ENCODE data around the gene TEKT5. TPM values are rescaled to one million over a fixed set of nuclear protein-coding genes. Genes with fewer than 3 reads are reported as not detected.
"Not testable (repeated sequence)": the region's sequence is repeated elsewhere in the genome, so short reads cannot be mapped to it uniquely, and the experiment has no call there.

TEKT5 gene
- total and polyA plus RNA-seq, 2 donors (not counting 1 experiment from before 2014, with no cell fraction given), result 0.06 TPM; not detected in 1

DNA sequence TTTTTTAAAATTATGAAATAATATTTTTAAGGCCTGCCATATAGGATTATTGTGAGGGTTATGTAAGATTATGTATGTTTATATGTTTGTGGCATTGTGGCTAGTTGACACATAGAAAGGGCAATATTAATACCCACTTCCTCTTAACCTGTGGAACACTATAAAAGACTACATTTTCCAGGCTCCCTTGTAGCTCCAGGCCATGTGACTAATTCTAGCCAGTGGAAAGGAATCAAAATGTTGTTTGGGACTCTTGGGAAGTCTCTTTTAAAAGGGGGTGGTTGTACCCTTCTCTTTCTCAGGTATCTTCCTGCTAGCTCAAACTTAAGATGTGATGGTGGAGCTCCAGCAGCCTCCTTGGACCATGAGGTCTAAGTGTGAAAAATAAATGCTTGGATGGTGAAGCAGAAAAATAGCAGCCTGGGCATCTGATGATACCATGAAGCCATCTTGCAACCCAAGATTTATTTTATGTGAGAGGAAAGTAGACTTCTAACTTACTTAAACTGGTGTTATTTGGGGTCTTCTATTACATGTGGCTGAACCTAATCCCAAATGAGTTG is 39.2 kb downstream of the TEKT5 start:
- H3K27me3 ChIP-seq (ENCODE audit: control insufficient read depth, insufficient read depth, low read length), result no peaks in the 10 kb centered on the region
- H3K9me3 ChIP-seq (ENCODE audit: control insufficient read depth, insufficient read depth, low read depth, low read length), result no peaks in the 10 kb centered on the region
- H3K9ac ChIP-seq (ENCODE audit: insufficient read depth, low read length), result no peak overlapping the region
- no peak overlapping the region for H3K4me3 ChIP-seq (replicated peaks in 1 of 4; ENCODE audit: control extremely low read depth in 1 of 4, insufficient read depth in 1 of 4, low read depth in 3 of 4, low read length in 4 of 4)
- no peaks in the 10 kb centered on the region for H3K36me3 ChIP-seq (ENCODE audit: control insufficient read depth, insufficient read depth, low read length)
- no peak overlapping the region for H3K27ac ChIP-seq (ENCODE audit: insufficient read depth, low read length)
- H3K4me2 ChIP-seq (ENCODE audit: extremely low read depth, insufficient read depth, low read length), result no peak overlapping the region
- no peak overlapping the region for H2AFZ ChIP-seq (ENCODE audit: low read length)
- DNase-seq (ENCODE audit: low read depth in 2 of 2), result no peak
- no peak for TF ChIP-seq EZH2 (IDR thresholded peaks at IDR 0.05; ENCODE audit: low read length, missing control alignments)
- TF ChIP-seq, protein P1, sequence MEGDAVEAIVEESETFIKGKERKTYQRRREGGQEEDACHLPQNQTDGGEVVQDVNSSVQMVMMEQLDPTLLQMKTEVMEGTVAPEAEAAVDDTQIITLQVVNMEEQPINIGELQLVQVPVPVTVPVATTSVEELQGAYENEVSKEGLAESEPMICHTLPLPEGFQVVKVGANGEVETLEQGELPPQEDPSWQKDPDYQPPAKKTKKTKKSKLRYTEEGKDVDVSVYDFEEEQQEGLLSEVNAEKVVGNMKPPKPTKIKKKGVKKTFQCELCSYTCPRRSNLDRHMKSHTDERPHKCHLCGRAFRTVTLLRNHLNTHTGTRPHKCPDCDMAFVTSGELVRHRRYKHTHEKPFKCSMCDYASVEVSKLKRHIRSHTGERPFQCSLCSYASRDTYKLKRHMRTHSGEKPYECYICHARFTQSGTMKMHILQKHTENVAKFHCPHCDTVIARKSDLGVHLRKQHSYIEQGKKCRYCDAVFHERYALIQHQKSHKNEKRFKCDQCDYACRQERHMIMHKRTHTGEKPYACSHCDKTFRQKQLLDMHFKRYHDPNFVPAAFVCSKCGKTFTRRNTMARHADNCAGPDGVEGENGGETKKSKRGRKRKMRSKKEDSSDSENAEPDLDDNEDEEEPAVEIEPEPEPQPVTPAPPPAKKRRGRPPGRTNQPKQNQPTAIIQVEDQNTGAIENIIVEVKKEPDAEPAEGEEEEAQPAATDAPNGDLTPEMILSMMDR (conservative IDR thresholded peaks at IDR 0.05 in 1 of 2, IDR thresholded peaks at IDR 0.05 in 1 of 2; ENCODE audit: low read depth in 1 of 2, low read length in 2 of 2), result no peak
- no peaks in the 10 kb centered on the region for H3K4me1 ChIP-seq (ENCODE audit: control insufficient read depth, extremely low read depth, insufficient read depth, low read length)
- no peaks in the 10 kb centered on the region for H3K79me2 ChIP-seq (ENCODE audit: control insufficient read depth, insufficient read depth, low read length)
- H4K20me1 ChIP-seq (ENCODE audit: control insufficient read depth, extremely low read depth, insufficient read depth, low read length), result no peaks in the 10 kb centered on the region

DNA sequence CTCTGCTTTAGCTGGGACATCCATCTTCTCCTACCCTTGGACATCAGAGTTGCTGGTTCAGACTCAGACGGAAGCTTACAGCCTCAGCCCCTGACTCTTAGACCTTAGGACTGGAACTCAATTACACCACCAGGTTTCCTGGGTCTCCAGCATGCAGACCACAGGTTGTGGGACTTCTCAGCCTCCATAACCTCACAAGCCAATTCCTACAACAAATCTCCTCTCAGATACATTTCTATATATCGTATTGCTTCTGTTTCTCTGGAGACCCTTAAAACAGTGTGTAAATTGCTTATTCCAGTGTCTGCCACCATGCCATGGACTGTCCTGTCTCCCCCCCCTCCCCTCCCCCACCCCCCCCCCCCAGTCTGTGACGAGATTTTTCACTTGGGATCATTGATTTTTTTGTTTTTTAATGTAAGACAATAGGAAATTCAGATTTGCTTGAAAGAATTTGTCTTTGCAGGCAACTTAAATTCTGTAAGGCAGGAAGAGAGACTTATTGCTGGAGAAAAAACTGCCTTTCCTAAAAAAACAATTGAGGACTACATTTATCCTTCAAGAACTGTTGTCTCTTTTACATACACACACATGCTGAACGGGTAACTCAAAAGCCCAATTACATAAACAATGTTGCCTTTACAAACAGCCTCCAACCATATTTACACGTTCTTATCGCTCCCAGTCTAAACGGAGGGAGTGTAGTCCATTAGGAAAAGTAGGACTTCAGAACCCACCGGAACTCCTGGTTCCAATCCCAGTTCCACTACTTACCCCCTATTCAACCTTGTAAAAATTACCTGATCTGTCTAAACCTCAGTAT is 39.9 kb downstream of the TEKT5 start:
- Histone ChIP-seq H4K20me1 (ENCODE audit: control insufficient read depth, extremely low read depth, insufficient read depth, low read length) (no peaks in the 10 kb centered on the region), H3K4me2 (ENCODE audit: extremely low read depth, insufficient read depth, low read length) (no peak overlapping the region), H3K27ac (ENCODE audit: insufficient read depth, low read length) (no peak overlapping the region), H3K27me3 (ENCODE audit: control insufficient read depth, insufficient read depth, low read length) (no peaks in the 10 kb centered on the region), H3K4me1 (ENCODE audit: control insufficient read depth, extremely low read depth, insufficient read depth, low read length) (no peaks in the 10 kb centered on the region), H3K79me2 (ENCODE audit: control insufficient read depth, insufficient read depth, low read length) (no peaks in the 10 kb centered on the region), H3K4me3 (replicated peaks in 1 of 4; ENCODE audit: control extremely low read depth in 1 of 4, insufficient read depth in 1 of 4, low read depth in 3 of 4, low read length in 4 of 4) (no peak overlapping the region), H3K36me3 (ENCODE audit: control insufficient read depth, insufficient read depth, low read length) (no peaks in the 10 kb centered on the region), H3K9ac (ENCODE audit: insufficient read depth, low read length) (no peak overlapping the region), H3K9me3 (ENCODE audit: control insufficient read depth, insufficient read depth, low read depth, low read length) (no peaks in the 10 kb centered on the region), H2AFZ (ENCODE audit: low read length) (no peak overlapping the region)
- no peak for DNase-seq (ENCODE audit: low read depth in 2 of 2)
- no peak for TF ChIP-seq EZH2 (IDR thresholded peaks at IDR 0.05; ENCODE audit: low read length, missing control alignments)
- TF ChIP-seq, protein P1 (conservative IDR thresholded peaks at IDR 0.05 in 1 of 2, IDR thresholded peaks at IDR 0.05 in 1 of 2; ENCODE audit: low read depth in 1 of 2, low read length in 2 of 2), result no peak

DNA sequence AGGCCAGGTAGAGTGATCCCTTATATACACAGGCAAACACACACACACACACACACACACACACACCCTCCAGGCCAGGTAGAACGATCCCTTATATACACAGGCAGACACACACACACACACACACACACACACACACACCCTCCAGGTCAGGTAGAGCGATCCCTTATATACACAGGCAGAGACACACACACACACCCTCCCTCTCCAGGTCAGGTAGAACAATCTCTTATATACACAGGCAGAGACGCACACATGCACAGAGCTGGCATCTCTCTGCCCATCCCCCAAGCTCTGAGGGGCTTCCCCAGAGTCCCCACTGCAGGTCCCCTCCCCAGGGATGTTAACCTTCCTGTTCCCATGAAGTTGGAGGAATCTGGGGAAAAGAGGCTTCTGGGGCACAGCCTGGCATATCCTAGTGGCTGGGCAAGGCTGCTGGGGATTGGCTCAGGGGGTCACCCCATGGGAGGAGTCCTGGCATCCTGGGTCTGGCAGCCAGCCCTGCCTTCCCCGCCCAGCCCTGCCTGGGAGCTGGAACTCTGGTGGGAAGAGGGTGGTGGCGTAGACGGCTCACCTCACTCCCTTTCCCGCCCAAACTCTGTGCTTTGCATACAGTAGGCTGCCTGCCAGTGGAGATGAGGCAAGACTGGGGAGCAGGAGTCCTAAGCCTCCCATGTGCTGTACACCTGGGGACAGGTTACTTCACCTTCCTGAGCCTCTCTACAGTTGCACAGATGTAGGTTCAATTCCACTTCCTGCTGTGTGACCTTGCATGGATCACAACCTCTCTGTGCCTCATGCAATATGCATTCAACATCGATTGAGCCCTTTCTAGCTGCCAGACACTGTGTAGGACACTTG is 41.8 kb downstream of the TEKT5 start:
- Histone ChIP-seq H4K20me1 (ENCODE audit: control insufficient read depth, extremely low read depth, insufficient read depth, low read length) (no peaks in the 10 kb centered on the region), H3K4me3 (replicated peaks in 1 of 4; ENCODE audit: control extremely low read depth in 1 of 4, insufficient read depth in 1 of 4, low read depth in 3 of 4, low read length in 4 of 4) (no peak overlapping the region), H3K4me1 (ENCODE audit: control insufficient read depth, extremely low read depth, insufficient read depth, low read length) (no peaks in the 10 kb centered on the region), H3K9me3 (ENCODE audit: control insufficient read depth, insufficient read depth, low read depth, low read length) (no peaks in the 10 kb centered on the region), H3K27ac (ENCODE audit: insufficient read depth, low read length) (no peak overlapping the region), H3K27me3 (ENCODE audit: control insufficient read depth, insufficient read depth, low read length) (no peaks in the 10 kb centered on the region), H3K9ac (ENCODE audit: insufficient read depth, low read length) (no peak overlapping the region), H2AFZ (ENCODE audit: low read length) (no peak overlapping the region), H3K79me2 (ENCODE audit: control insufficient read depth, insufficient read depth, low read length) (no peaks in the 10 kb centered on the region), H3K4me2 (ENCODE audit: extremely low read depth, insufficient read depth, low read length) (no peak overlapping the region), H3K36me3 (ENCODE audit: control insufficient read depth, insufficient read depth, low read length) (no peaks in the 10 kb centered on the region)
- no peak for TF ChIP-seq EZH2 (IDR thresholded peaks at IDR 0.05; ENCODE audit: low read length, missing control alignments)
- TF ChIP-seq, protein P1 (conservative IDR thresholded peaks at IDR 0.05 in 1 of 2, IDR thresholded peaks at IDR 0.05 in 1 of 2; ENCODE audit: low read depth in 1 of 2, low read length in 2 of 2), result no peak
- no peak for DNase-seq (ENCODE audit: low read depth in 2 of 2)

DNA sequence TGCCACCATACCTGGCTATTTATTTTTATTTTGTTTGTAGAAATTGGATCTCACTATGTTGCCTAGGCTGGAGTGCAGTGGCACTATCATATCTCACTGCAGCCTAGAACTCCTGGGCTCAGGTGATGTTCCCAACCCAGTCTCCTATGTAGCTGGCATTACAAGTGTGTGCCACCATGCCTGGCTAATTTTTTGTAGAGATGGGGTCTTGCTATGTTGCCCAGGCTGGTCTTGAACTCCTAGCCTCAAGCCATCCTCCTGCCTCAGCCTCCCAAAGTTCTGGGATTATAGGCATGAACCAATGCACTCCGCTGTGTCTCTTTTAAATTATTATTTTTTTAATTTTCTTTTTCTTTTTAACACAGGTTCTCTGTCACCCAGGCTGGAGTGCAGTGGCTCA is 45.6 kb downstream of the TEKT5 start:
- DNase-seq (ENCODE audit: low read depth in 2 of 2), result not testable (repeated sequence)

More for the DNA sequence above, 45.6 kb downstream of the TEKT5 start:
- H3K4me2 ChIP-seq (ENCODE audit: extremely low read depth, insufficient read depth, low read length); H3K79me2 ChIP-seq (ENCODE audit: control insufficient read depth, insufficient read depth, low read length); H2AFZ ChIP-seq (ENCODE audit: low read length); H3K27me3 ChIP-seq (ENCODE audit: control insufficient read depth, insufficient read depth, low read length); H3K9ac ChIP-seq (ENCODE audit: insufficient read depth, low read length); H3K4me1 ChIP-seq (ENCODE audit: control insufficient read depth, extremely low read depth, insufficient read depth, low read length); H3K36me3 ChIP-seq (ENCODE audit: control insufficient read depth, insufficient read depth, low read length); H3K27ac ChIP-seq (ENCODE audit: insufficient read depth, low read length); H4K20me1 ChIP-seq (ENCODE audit: control insufficient read depth, extremely low read depth, insufficient read depth, low read length); H3K9me3 ChIP-seq (ENCODE audit: control insufficient read depth, insufficient read depth, low read depth, low read length); H3K4me3 ChIP-seq (replicated peaks in 1 of 4; ENCODE audit: control extremely low read depth in 1 of 4, insufficient read depth in 1 of 4, low read depth in 3 of 4, low read length in 4 of 4): not testable (repeated sequence)

Measured in fibroblast of lung (primary cell).